Kidney (tissue), 14 donors: ENCODE measurements around the gene DGKI. TPM values are rescaled to one million over a fixed set of nuclear protein-coding genes. Genes with fewer than 3 reads are reported as not detected.

Experiments used
- DNase-seq, 5 donors: peaks; one replicate each; pipeline ENCODE4 v3.0.0-alpha.2; 2013 to 2020
- FAIRE-seq: peaks from 2 replicates; lab custom pipeline; 2012; peaks lifted over from hg19 to GRCh38; lab: Jason Lieb, UNC
- H3K27ac ChIP-seq, 2 donors: one replicate each; pipeline ENCODE4 v1.7.0; 2013; ENCODE audit warnings: low read depth in 2 of 2, low read length in 2 of 2, inconsistent platforms in 1 of 2
- H3K27me3 ChIP-seq: one replicate; pipeline ENCODE4 v1.7.1; 2013; ENCODE audit warnings: low read length, inconsistent platforms; ENCODE audit not compliant: control insufficient read depth, insufficient read depth
- H3K36me3 ChIP-seq, 3 donors: one replicate each; pipeline versions ENCODE4 v1.7.0 to v1.7.1; 2013; ENCODE audit warnings: low read length in 3 of 3, control low read depth in 1 of 3, inconsistent platforms in 1 of 3; ENCODE audit not compliant: insufficient read depth in 3 of 3, control insufficient read depth in 2 of 3
- H3K4me1 ChIP-seq, 3 donors: one replicate each; pipeline versions ENCODE4 v1.7.0 to v1.7.1; 2013; ENCODE audit warnings: low read length in 3 of 3, inconsistent platforms in 1 of 3, low read depth in 1 of 3; ENCODE audit not compliant: control insufficient read depth in 2 of 3, insufficient read depth in 2 of 3
- H3K4me3 ChIP-seq, 3 donors: one replicate each; pipeline versions ENCODE4 v1.7.0 to v1.8.1; 2013; ENCODE audit warnings: low read length in 3 of 3, control low read depth in 1 of 3, inconsistent platforms in 1 of 3
- H3K9ac ChIP-seq, 3 donors: one replicate each; pipeline versions ENCODE4 v1.7.0 to v1.7.1; 2013; ENCODE audit warnings: low read length in 3 of 3, control low read depth in 1 of 3, inconsistent platforms in 1 of 3
- H3K9me3 ChIP-seq, 3 donors: one replicate each; pipeline versions ENCODE4 v1.7.0 to v1.7.1; 2013; ENCODE audit warnings: low read length in 3 of 3, control low read depth in 1 of 3, inconsistent platforms in 1 of 3; ENCODE audit not compliant: control insufficient read depth in 2 of 3, insufficient read depth in 1 of 3
- intact Hi-C: fragments of 100-400 bp; cut with DNase I; formaldehyde crosslinking; loops from one replicate; pipeline ENCODE4 v1.11.1; 2022
- polyA plus RNA-seq: library from polyadenylated mRNA; stranded (reverse); fragments of 350-450 nt; fragmentation: Illumina TruSeq; extraction: RNeasy Lipid Tissue Mini Kit (QIAGEN cat#74804); gene quantifications from one replicate; pipeline ENCODE4 v1.2.3, GENCODE V29; 2014; ENCODE audit warnings: low read depth, low replicate concordance; ENCODE audit not compliant: insufficient read depth
- total RNA-seq: library from RNA; stranded (reverse); fragmentation: NEBNext Ultra II Directional; extraction: Animal tissue kit (Norgen Biotek cat#: 25700); gene quantifications from one replicate; pipeline ENCODE4 v1.2.1, GENCODE V29; 2021
- TF ChIP-seq, protein P1 (sequence below): IDR thresholded peaks from 3 replicates; pipeline ENCODE4 v1.5.1; 2012; ENCODE audit warnings: mild to moderate bottlenecking, moderate library complexity, borderline replicate concordance; ENCODE audit not compliant: insufficient read depth; ENCODE audit errors: extremely low read depth
- donor health status: control.
- donor health status: control.
- donor health status: control.
- donor health status: control.
- donor health status: control.
- donor health status: DM: yes; HTN: yes; CAD: no.
- donor health status: Normal renal cell carcinoma (clear cell type).

Gene DGKI
- total and polyA plus RNA-seq, 2 donors from 2014 or later, result 1.3 to 2.5 TPM

DNA sequence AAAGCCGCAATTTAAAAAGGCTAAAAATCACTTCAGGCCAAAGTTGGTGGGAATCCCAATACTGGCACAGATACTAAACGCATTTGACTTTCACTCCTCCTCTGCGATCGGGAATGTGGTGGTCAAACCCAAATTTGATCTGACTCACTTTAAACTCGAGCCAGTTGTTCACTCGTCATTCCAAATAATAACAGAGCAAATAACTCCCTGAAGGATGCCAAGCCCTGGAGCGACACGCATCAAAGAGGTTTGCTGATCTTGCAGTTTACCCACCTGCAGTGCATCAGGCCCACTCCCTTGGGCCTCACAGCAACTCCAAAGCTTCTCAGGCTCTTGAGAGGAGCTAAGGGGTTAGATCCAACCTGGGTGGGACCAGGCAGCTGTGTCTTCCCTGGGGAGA, 515.4 kb downstream of the DGKI start:
- no peak overlapping the region for H3K4me3 ChIP-seq
- H3K4me1 ChIP-seq, result no peaks in the 10 kb centered on the region
- TF ChIP-seq, protein P1, sequence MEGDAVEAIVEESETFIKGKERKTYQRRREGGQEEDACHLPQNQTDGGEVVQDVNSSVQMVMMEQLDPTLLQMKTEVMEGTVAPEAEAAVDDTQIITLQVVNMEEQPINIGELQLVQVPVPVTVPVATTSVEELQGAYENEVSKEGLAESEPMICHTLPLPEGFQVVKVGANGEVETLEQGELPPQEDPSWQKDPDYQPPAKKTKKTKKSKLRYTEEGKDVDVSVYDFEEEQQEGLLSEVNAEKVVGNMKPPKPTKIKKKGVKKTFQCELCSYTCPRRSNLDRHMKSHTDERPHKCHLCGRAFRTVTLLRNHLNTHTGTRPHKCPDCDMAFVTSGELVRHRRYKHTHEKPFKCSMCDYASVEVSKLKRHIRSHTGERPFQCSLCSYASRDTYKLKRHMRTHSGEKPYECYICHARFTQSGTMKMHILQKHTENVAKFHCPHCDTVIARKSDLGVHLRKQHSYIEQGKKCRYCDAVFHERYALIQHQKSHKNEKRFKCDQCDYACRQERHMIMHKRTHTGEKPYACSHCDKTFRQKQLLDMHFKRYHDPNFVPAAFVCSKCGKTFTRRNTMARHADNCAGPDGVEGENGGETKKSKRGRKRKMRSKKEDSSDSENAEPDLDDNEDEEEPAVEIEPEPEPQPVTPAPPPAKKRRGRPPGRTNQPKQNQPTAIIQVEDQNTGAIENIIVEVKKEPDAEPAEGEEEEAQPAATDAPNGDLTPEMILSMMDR, result no peak
- H3K9me3 ChIP-seq, result no peaks in the 10 kb centered on the region
- no peaks in the 10 kb centered on the region for H3K36me3 ChIP-seq
- H3K27ac ChIP-seq, result no peak overlapping the region
- H3K9ac ChIP-seq, result no peak overlapping the region
- H3K27me3 ChIP-seq, result no peaks in the 10 kb centered on the region
- DNase-seq (peak in 1 of 5 donors; percentile 15), FAIRE-seq (no peak)
- intact Hi-C loops, result no loop called here

Other genes starting within 250 kb of the DGKI start
- gene CREB3L2, start 155.1 kb upstream of the DGKI start, total RNA-seq, result 114 TPM
- gene CREB3L2, start 155.1 kb upstream of the DGKI start, polyA plus RNA-seq, result 18.5 TPM
- not detected for gene AKR1D1, start 229.5 kb upstream of the DGKI start, total RNA-seq
- gene AKR1D1, start 229.5 kb upstream of the DGKI start, polyA plus RNA-seq, result not detected